Vagina (tissue), 2 donors: ENCODE results near the gene FGF3.

Experiments
- CTCF ChIP-seq, 3 experiments: fragments of 450-650 bp in 2 of 3; fragments of 200-600 bp in 1 of 3; sonication (generic) in 1 of 3; IDR thresholded peaks; one replicate each; pipeline ENCODE4 v1.5.1; 2017 to 2019; ENCODE audit warnings: antibody characterized with exemption in 3 of 3, mild to moderate bottlenecking in 2 of 3, moderate library complexity in 2 of 3
- POLR2A ChIP-seq, 2 donors: fragments of 450-650 bp; IDR thresholded peaks; one replicate each; pipeline ENCODE4 v1.6.1; 2017; ENCODE audit warnings: antibody characterized with exemption in 2 of 2, mild to moderate bottlenecking in 2 of 2, moderate library complexity in 2 of 2
- POLR2AphosphoS5 ChIP-seq, 2 donors: sonication (generic); formaldehyde crosslinking; IDR thresholded peaks; one replicate each; pipeline ENCODE4 v1.9.0; 2017; ENCODE audit warnings: antibody characterized with exemption in 2 of 2, mild to moderate bottlenecking in 2 of 2, low read depth in 1 of 2; ENCODE audit not compliant: insufficient read depth in 1 of 2

DNA sequence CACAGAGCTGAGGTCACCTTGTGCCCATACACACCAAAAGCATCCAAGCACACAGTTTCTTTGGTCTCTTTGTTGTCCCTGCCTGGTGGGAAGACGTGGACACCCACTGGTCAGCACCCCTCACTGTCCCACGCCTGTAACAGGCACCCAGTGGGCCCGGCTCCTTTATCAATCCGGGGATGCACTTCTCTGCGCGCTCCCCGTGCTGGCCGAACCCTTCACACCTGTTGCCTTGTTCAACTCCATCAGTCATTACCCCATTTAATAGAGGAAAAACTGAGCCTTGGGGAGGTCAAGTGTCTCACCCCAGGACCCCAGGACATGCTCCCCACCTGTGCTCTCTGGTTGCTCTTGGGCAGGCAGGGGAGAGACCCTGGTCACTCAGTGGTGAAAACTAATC lies 49.7 kb upstream of the FGF3 start:
- TF ChIP-seq CTCF (IDR thresholded peaks at IDR 0.05) (no peak), POLR2A (IDR thresholded peaks at IDR 0.05) (no peak), POLR2AphosphoS5 (IDR thresholded peaks at IDR 0.05; ENCODE audit: insufficient read depth in 1 of 2, low read depth in 1 of 2) (no peak)
